Chondrocyte (in vitro differentiated cells): Measurements from ENCODE around the gene P2RY13. TPM values are rescaled to one million over a fixed set of nuclear protein-coding genes. Genes with fewer than 3 reads are reported as not detected.
A peak's percentile ranks its signal among the peaks of the same experiment; 100 is the strongest.

Experiments used
- DNase-seq: peaks from one replicate; pipeline ENCODE4 v3.0.0; 2021; ENCODE audit warnings: mixed read lengths, low spot score
- H3K27ac Mint-ChIP-seq: one replicate; pipeline ENCODE4 v1.8.0; 2021; ENCODE audit warnings: mild to moderate bottlenecking, moderate library complexity, mixed read lengths; ENCODE audit not compliant: unreplicated experiment
- H3K27me3 Mint-ChIP-seq: 2 replicates; pipeline ENCODE4 v1.8.0; 2021; ENCODE audit warnings: low read depth, mixed read lengths
- H3K36me3 Mint-ChIP-seq: 2 replicates; pipeline ENCODE4 v1.8.0; 2021; ENCODE audit warnings: low read depth, mixed read lengths
- H3K4me1 Mint-ChIP-seq: 2 replicates; pipeline ENCODE4 v1.8.0; 2021; ENCODE audit warnings: low read depth, mild to moderate bottlenecking, mixed read lengths
- H3K4me3 Mint-ChIP-seq: one replicate; pipeline ENCODE4 v1.8.0; 2021; ENCODE audit warnings: mild to moderate bottlenecking, moderate library complexity, mixed read lengths; ENCODE audit not compliant: unreplicated experiment
- H3K9me3 Mint-ChIP-seq: 2 replicates; pipeline ENCODE4 v1.8.0; 2021; ENCODE audit warnings: low read depth, mixed read lengths
- CTCF ChIP-seq: fragments of 200-600 bp; sonication (generic); IDR thresholded peaks from 2 replicates; pipeline ENCODE4 v1.5.0; 2021; ENCODE audit warnings: antibody characterized with exemption, mild to moderate bottlenecking, moderate library complexity
- total RNA-seq: library from RNA; stranded (reverse); gene quantifications from 3 replicates; pipeline ENCODE4 v1.2.1, GENCODE V29; 2021

The P2RY13 gene
- total RNA-seq, 1 donor from 2014 or later, result not detected

- no peak for DNase-seq
- Mint-ChIP-seq H3K4me1 (peaks cover 1% of the 10 kb centered on the region), H3K36me3 (no peaks in the 10 kb centered on the region), H3K4me3 (no peak overlapping the region), H3K9me3 (no peaks in the 10 kb centered on the region), H3K27me3 (no peaks in the 10 kb centered on the region), H3K27ac (no peak overlapping the region)
- no peak for TF ChIP-seq CTCF
These were observed 21.9 kb upstream of the P2RY13 start for GRCh38 chr3:151351219-151351618.

- Mint-ChIP-seq H3K27me3 (no peaks in the 10 kb centered on the region), H3K4me3 (no peak overlapping the region), H3K9me3 (no peaks in the 10 kb centered on the region), H3K36me3 (no peaks in the 10 kb centered on the region), H3K4me1 (peaks cover 7% of the 10 kb centered on the region), H3K27ac (no peak overlapping the region)
- no peak for DNase-seq
- no peak for TF ChIP-seq CTCF
These were observed 21.3 kb upstream of the P2RY13 start for GRCh38 chr3:151350656-151351055.

- Mint-ChIP-seq H3K4me1 (peaks cover 7% of the 10 kb centered on the region), H3K27me3 (no peaks in the 10 kb centered on the region), H3K36me3 (no peaks in the 10 kb centered on the region), H3K4me3 (no peak overlapping the region), H3K9me3 (no peaks in the 10 kb centered on the region), H3K27ac (no peak overlapping the region)
- no peak for TF ChIP-seq CTCF
- no peak for DNase-seq
These were observed 18.1 kb upstream of the P2RY13 start for GRCh38 chr3:151347432-151347831.

- H3K9me3 Mint-ChIP-seq, result no peaks in the 10 kb centered on the region
- DNase-seq, result no peak
These were observed 16.9 kb upstream of the P2RY13 start for GRCh38 chr3:151346292-151346691.

GRCh38 chr3:151345859-151346258, 16.5 kb upstream of the P2RY13 start:
- Mint-ChIP-seq H3K36me3 (no peaks in the 10 kb centered on the region), H3K4me1 (peaks cover 7% of the 10 kb centered on the region), H3K9me3 (no peaks in the 10 kb centered on the region), H3K27ac (peak overlapping the region; percentile 23), H3K4me3 (no peak overlapping the region), H3K27me3 (no peaks in the 10 kb centered on the region)
- no peak for TF ChIP-seq CTCF
- DNase-seq, result no peak

More at GRCh38 chr3:151346292-151346691, 16.9 kb upstream of the P2RY13 start:
- H3K27ac Mint-ChIP-seq, result no peak overlapping the region
- H3K27me3 Mint-ChIP-seq, result no peaks in the 10 kb centered on the region
- H3K4me1 Mint-ChIP-seq, result peaks cover 7% of the 10 kb centered on the region
- H3K4me3 Mint-ChIP-seq, result no peak overlapping the region
- TF ChIP-seq CTCF, result no peak
- H3K36me3 Mint-ChIP-seq, result no peaks in the 10 kb centered on the region
